DMS114 treated with DMSO at 0.1 percent for 48 hours (cell line): ENCODE measurements around the gene FAM90A26.
"Not testable (repeated sequence)": the region's sequence is repeated elsewhere in the genome, so short reads cannot be mapped to it uniquely, and the experiment has no call there.

ENCODE experiments used
- DNase-seq: peaks from one replicate; lab custom pipeline; 2025; ENCODE audit not compliant: unreplicated experiment; lab: John Stamatoyannopoulos, UW

Gene FAM90A26

GRCh38 chr4:9155101-9155886 is 14.9 kb upstream of the FAM90A26 start:
- DNase-seq, result not testable (repeated sequence)

GRCh38 chr4:9158392-9158791 is 11.8 kb upstream of the FAM90A26 start:
- not testable (repeated sequence) for DNase-seq

- not testable (repeated sequence) for DNase-seq
Measured at GRCh38 chr4:9160046-9160445, 10.2 kb upstream of the FAM90A26 start.

GRCh38 chr4:9165990-9166389 is 4.2 kb upstream of the FAM90A26 start:
- DNase-seq, result not testable (repeated sequence)

- not testable (repeated sequence) for DNase-seq
Measured at GRCh38 chr4:9210357-9210756, 40.1 kb downstream of the FAM90A26 start, which contains the start of gene USP17L10. Gene USP17L10 (plus strand): TSS chr4:9210657. CDS start chr4:9210657, 0 bp downstream.

GRCh38 chr4:9214701-9215100 is 44.5 kb downstream of the FAM90A26 start:
- not testable (repeated sequence) for DNase-seq

GRCh38 chr4:9215105-9215504 is 44.9 kb downstream of the FAM90A26 start, which contains the start of gene USP17L11:
Gene USP17L11 (plus strand): TSS chr4:9215405. CDS start chr4:9215405, 0 bp downstream.
- not testable (repeated sequence) for DNase-seq

- not testable (repeated sequence) for DNase-seq
Measured at GRCh38 chr4:9219852-9220251, 49.6 kb downstream of the FAM90A26 start, which contains the start of gene USP17L12. Gene USP17L12 (plus strand): TSS chr4:9220152. CDS start chr4:9220152, 0 bp downstream.

- not testable (repeated sequence) for DNase-seq
Measured at GRCh38 chr4:9224596-9224995, 54.4 kb downstream of the FAM90A26 start, which contains the start of gene USP17L13. Gene USP17L13 (plus strand): TSS chr4:9224896. CDS start chr4:9224896, 0 bp downstream.
